ENCODE results near the gene CELSR1. TPM values are rescaled to one million over a fixed set of nuclear protein-coding genes. Genes with fewer than 3 reads are reported as not detected.

The CELSR1 gene
- total RNA-seq, 1 donor from 2014 or later = 32.9 TPM

DNA sequence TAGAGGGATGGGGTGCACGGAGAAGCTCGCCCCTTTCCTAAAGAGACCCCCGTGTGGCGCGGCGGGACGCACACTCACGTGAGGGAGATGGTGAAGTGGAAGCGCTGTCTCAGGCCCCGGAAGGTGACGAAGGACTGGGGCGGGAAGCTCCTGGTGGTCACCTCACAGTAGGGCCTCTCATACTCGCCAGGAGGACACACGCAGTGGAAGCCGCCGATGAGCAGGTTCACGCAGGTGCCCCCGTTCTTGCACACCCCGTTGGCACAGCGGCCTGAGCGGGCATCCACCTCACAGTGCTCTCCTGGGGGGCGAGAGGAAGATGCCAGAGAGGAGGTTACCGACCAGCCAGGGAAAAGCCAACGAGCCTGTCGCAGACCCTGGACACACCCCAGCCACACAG is 98.3 kb downstream of the CELSR1 start:
- intact Hi-C loops (cut with DNase I) = no loop called here
- Histone ChIP-seq H3K4me3 (no peak overlapping the region), H3K4me1 (no peaks in the 10 kb centered on the region), H3K36me3 (no peaks in the 10 kb centered on the region), H3K9me3 (no peaks in the 10 kb centered on the region), H3K27ac (no peak overlapping the region), H3K27me3 (no peaks in the 10 kb centered on the region)
- no peak for TF ChIP-seq POLR2A (IDR thresholded peaks at IDR 0.05)
- TF ChIP-seq, protein P1, sequence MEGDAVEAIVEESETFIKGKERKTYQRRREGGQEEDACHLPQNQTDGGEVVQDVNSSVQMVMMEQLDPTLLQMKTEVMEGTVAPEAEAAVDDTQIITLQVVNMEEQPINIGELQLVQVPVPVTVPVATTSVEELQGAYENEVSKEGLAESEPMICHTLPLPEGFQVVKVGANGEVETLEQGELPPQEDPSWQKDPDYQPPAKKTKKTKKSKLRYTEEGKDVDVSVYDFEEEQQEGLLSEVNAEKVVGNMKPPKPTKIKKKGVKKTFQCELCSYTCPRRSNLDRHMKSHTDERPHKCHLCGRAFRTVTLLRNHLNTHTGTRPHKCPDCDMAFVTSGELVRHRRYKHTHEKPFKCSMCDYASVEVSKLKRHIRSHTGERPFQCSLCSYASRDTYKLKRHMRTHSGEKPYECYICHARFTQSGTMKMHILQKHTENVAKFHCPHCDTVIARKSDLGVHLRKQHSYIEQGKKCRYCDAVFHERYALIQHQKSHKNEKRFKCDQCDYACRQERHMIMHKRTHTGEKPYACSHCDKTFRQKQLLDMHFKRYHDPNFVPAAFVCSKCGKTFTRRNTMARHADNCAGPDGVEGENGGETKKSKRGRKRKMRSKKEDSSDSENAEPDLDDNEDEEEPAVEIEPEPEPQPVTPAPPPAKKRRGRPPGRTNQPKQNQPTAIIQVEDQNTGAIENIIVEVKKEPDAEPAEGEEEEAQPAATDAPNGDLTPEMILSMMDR (IDR thresholded peaks at IDR 0.05) = no peak
- no peak for TF ChIP-seq POLR2AphosphoS5 (IDR thresholded peaks at IDR 0.05; ENCODE audit: insufficient read depth in 1 of 2, low read depth in 1 of 2)
- DNase-seq (ENCODE audit: extremely low spot score in 2 of 2) = no peak

DNA sequence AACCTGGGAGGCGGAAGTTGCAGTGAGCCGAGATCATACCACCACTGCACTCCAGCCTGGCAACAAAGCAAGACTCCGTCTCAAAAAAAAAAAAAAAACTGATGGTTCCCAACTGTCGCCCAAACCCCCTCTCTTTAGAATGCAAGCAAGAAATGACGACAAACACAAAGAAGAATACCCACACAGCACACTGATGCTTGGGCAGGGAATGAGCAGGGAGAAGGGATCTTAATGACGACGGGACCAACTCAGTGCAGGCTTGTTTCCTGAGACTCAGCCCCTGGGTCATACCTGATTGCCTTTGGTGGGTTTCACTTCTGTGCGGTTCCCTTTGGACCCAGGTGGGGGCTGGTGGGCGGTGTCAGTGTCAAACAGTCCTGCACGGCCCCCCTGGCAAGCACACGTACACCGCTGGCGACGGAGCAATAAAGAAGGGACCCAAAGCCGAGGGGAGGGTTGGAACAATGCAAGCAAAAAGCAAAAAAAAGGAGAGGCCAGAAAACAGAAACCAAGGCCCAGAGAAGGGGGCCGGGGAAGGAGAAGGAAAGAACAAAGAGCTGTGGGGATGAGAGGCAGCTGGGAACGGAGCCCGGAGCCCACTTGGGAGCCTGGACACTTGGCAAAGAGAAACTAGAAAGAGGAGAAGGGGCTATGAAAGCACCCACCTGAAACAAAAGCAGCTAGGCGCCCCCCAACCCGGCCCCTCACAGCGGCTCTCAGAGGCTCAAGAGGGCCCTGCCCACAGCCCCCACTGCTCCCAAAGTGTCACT is 99.6 kb downstream of the CELSR1 start:
- Histone ChIP-seq H3K9me3 (no peaks in the 10 kb centered on the region), H3K4me3 (no peak overlapping the region), H3K4me1 (no peaks in the 10 kb centered on the region), H3K36me3 (no peaks in the 10 kb centered on the region), H3K27me3 (no peaks in the 10 kb centered on the region), H3K27ac (no peak overlapping the region)
- DNase-seq (ENCODE audit: extremely low spot score in 2 of 2) = no peak
- intact Hi-C loops (cut with DNase I) = no loop called here
- TF ChIP-seq, protein P1 (IDR thresholded peaks at IDR 0.05) = no peak
- TF ChIP-seq POLR2AphosphoS5 (IDR thresholded peaks at IDR 0.05; ENCODE audit: insufficient read depth in 1 of 2, low read depth in 1 of 2) (no peak), POLR2A (IDR thresholded peaks at IDR 0.05) (no peak)

DNA sequence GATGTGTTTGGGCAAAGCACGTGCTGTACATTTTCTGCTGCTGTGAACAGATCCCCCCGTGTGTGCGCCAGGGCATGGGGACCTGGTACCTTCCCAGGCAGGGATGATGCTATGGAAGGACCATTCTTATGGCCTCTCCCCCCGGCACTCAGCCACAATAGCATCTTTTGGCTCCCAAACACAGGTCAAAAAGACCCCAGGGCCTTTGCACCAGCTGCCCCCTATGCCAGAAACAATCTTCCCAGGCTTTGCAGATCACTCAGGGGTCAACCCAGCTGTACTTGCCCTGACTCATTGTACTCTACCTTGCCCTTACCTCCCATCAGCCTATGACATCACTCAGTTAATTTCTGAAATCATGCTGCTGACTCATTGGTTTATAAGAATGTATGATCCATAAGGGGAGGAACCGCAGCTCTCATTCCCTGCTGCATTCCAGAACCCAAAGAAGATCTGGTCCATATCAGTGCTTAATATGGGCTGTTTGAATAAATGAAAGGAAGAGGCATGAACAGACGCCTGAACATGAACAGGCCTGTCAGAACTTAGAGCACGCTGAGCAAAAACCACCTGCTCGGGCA is 100.7 kb downstream of the CELSR1 start:
- no peak overlapping the region for H3K27ac ChIP-seq
- no peaks in the 10 kb centered on the region for H3K27me3 ChIP-seq
- no peaks in the 10 kb centered on the region for H3K36me3 ChIP-seq
- intact Hi-C loops (cut with DNase I) = no loop called here
- H3K4me3 ChIP-seq = no peak overlapping the region
- no peaks in the 10 kb centered on the region for H3K9me3 ChIP-seq
- H3K4me1 ChIP-seq = no peaks in the 10 kb centered on the region
- no peak for TF ChIP-seq POLR2AphosphoS5 (IDR thresholded peaks at IDR 0.05; ENCODE audit: insufficient read depth in 1 of 2, low read depth in 1 of 2)
- TF ChIP-seq, protein P1 (IDR thresholded peaks at IDR 0.05) = no peak
- TF ChIP-seq POLR2A (IDR thresholded peaks at IDR 0.05) = no peak
- DNase-seq (ENCODE audit: extremely low spot score in 2 of 2) = no peak

DNA sequence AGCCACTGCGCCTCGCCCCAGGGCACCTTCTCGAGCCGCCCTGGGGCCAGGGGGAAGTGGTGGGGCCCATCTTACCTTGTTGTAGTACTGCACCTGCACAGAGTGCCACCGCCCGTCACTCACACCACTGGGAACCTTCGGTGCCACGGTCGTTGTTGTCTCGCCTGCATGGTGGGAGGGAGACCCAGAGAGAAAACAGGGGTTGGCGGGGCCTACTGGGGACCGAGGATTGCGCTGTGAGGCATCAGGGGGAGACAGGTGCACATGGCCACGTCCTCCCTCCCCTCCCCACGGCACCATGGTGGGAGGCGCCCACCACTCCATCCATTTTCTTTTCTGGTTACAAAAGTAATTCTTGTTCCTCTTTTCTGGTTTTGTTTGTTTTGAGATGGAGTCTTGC is 104.1 kb downstream of the CELSR1 start:
- TF ChIP-seq POLR2A (IDR thresholded peaks at IDR 0.05) = no peak
- TF ChIP-seq, protein P1 (IDR thresholded peaks at IDR 0.05) = no peak
- Histone ChIP-seq H3K36me3 (no peaks in the 10 kb centered on the region), H3K4me1 (no peaks in the 10 kb centered on the region), H3K9me3 (no peaks in the 10 kb centered on the region), H3K27me3 (no peaks in the 10 kb centered on the region), H3K27ac (no peak overlapping the region), H3K4me3 (no peak overlapping the region)
- DNase-seq (ENCODE audit: extremely low spot score in 2 of 2) = no peak
- intact Hi-C loops (cut with DNase I) = no loop called here

Data from vagina (tissue), 2 donors.